ENCODE data around the gene SF3B2.
A peak's percentile ranks its signal among the peaks of the same experiment; 100 is the strongest.
"Not testable (repeated sequence)": the region's sequence is repeated elsewhere in the genome, so short reads cannot be mapped to it uniquely, and the experiment has no call there.

Gene SF3B2

DNA sequence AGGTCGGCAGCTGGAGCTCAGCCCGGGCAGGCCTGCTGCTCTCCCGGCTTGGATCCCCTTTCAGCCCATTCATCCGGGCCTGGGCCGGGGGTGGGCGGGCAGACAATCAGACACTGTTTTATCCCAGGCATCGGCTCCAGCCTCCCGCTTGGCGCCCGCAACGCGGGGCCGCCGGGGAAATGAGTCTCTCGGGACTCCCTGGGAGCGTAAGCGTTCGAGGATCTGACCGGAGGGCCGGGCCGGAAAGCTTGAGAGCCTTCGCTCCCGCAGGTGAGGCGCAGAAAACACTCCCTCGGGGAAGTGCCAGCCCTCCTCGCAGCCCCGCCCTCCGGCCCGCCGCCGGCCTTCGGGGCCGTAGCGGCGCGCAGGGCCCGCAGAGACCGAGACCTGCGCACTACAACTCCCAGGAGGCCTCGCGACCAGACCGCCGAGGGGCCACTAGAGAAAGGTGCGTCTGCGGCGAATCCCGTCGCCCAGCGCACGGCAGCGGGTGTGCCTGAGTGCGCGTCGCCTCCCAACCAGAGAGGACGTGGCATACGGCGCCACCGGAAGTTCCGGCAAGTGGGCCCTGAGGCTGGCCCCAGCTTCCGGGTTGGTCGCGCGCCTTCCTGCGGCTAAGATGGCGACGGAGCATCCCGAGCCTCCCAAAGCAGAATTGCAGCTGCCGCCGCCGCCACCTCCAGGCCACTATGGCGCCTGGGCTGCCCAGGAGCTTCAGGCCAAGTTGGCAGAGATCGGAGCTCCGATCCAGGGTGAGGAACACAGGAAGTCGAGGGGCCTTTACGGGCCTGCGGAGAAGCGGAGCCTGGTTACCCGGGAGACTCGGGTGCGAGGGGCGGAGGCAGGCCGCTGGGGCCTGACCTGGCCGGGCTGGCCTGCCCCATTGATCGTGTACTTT, at the start of gene SF3B2:
TSS of gene SF3B2 (plus strand) at position 599 of the 898 bp plus-strand sequence. CDS start at position 620, 21 bp downstream.
- peak; percentile 90 for DNase-seq

- DNase-seq = no peak
Observed at GRCh38 chr11:66002648-66003225, 49.4 kb upstream of the SF3B2 start.

- no peak for DNase-seq
Observed at GRCh38 chr11:66003291-66003690, 48.9 kb upstream of the SF3B2 start.

GRCh38 chr11:66004186-66004585, 48.0 kb upstream of the SF3B2 start:
- DNase-seq = no peak

GRCh38 chr11:66006134-66006890, 45.9 kb upstream of the SF3B2 start:
- DNase-seq = no peak

DNA sequence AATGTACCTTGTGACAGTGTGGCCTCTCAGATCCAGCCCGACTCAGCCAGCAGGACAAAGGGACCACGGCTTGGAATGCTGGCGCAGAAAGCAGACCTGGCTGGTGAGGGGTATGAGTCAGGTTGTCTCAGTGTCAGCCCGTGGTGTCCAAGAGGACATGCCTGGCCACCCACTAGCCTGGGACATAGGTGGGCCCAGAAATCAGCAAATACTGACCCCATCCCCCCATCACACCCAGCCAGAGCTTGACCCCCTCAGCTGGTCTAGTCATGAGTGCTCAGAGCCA, 45.3 kb upstream of the SF3B2 start:
- no peak for DNase-seq

DNA sequence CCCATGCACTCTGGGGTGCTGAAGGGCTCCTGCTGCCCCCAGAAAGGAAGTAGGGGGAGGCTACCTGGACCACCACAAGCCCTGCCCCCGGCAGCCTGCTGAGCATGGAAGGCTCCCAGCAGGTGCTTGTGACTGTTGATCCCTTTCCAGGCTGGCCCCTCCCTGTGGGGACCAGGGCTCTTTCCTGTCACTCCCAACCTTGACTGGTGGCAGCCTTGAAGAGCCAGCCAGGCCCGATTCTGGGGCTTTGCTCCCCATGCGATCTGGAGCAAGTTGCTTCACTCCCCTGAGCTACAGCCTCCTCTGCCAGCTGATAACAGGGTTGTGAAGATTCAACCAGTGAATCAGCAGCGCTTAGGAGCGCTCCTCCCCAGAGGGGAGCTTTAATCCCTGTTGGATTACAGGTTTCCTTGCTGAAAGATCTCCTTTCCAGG, 44.9 kb upstream of the SF3B2 start:
- no peak for DNase-seq

- no peak for DNase-seq
Observed at GRCh38 chr11:66008095-66008467, 44.1 kb upstream of the SF3B2 start.

DNA sequence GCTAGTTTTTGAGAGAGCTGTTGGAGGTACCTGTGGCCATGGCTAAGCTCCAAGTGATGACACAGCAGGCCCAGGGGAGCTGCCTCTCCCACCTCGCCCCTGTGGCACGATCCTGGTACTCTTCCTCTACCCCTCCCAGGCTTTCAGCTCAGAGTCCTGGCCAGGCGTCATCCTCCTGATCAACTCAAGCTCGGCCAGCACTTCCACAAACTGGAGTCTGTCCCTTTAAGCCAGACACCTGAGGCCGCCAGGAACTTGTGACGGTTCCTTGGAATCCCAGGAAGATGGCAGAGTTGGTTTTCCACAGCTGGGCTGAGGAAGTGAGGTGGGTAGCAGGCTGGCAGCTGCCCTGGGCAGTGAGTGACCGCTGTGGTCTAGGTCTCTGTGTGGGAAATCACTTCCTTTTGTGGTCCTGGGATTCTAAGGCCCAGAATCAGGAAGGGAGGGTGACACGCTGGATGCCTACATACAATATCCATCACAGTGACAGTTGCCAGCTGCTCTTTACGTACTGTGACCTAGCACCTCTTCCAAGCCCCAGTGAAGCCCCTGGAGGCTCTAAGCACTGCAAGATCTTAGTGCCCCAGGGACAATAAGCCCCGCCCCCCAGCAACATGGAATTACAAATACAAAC, 43.6 kb upstream of the SF3B2 start:
- no peak for DNase-seq

- DNase-seq = not testable (repeated sequence)
Observed at GRCh38 chr11:66010036-66010435, 42.1 kb upstream of the SF3B2 start.

DNA sequence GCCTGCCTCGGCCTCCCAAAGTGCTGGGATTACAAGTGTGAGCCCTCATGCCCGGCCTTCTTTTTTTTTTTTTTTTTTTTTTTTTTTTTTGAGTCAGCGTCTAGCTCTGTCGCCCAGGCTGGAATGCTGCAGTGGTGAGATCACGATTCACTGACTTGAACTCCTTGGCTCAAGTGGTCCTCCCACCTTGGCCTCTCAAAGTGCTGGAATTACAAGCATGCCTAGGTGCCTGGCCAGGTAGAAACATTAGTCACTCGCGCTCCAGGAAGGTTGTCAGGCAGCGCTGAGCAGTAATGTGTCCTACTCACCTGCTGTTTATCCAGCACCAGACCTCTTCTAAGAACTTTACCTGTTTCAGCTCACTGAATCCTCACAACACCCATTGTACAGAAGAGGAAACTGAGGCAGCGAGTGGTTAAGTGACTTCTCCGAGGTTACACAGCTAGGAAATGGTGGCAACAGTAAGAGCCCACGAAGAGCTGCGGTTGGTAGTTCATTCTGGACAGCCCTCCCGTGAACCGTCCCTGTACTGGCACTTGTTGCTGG, 40.9 kb upstream of the SF3B2 start:
- no peak for DNase-seq

- DNase-seq = no peak
Observed at GRCh38 chr11:66011785-66012303, 40.3 kb upstream of the SF3B2 start, which contains the start of gene CST6. CST6 (plus strand) TSS chr11:66012008; CDS start chr11:66012045, 37 bp downstream.

DNA sequence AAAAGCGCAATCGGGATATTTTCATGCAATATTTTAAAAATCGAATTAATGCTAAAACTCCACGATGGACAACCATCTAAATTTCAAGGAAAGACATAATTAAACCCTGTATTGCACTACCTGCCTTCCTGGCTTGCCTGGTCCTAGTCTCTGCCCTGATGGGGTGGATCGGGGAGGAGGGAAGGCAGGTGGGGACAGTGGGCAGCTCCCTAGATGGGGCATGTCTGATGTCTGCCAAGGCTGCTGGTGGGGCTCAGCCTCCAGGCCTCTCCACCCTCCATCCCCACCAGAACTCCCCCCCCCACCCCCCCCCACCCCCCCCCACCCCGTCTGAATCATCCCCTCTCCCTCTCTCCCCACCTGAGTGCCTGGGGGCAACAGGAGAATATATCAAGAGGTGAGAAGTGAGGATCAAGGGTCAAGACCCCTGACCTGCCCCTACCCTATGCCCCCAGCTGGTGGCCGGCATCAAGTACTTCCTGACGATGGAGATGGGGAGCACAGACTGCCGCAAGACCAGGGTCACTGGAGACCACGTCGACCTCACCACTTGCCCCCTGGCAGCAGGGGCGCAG, 39.7 kb upstream of the SF3B2 start:
- no peak for DNase-seq

- DNase-seq = no peak
Observed at GRCh38 chr11:66012946-66013761, 39.0 kb upstream of the SF3B2 start.

DNA sequence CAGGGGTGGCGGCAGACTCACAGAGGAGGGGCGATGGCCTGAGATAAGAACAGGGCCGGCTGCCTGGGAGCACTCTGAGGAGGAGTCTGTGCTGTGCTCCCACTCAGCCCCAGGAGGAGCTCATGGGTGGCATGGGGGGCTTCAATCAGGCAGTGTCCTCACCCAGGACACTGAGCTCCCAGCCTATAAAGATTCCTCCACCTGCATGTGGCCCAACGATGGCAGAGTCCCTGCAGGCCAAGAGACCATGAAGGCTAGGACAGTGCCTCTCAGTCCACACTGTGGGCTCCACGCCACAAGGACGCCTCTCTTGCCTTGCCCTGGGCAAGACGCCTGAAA, 38.4 kb upstream of the SF3B2 start:
- DNase-seq = no peak

- no peak for DNase-seq
Observed at GRCh38 chr11:66014804-66015453, 37.2 kb upstream of the SF3B2 start.

DNA sequence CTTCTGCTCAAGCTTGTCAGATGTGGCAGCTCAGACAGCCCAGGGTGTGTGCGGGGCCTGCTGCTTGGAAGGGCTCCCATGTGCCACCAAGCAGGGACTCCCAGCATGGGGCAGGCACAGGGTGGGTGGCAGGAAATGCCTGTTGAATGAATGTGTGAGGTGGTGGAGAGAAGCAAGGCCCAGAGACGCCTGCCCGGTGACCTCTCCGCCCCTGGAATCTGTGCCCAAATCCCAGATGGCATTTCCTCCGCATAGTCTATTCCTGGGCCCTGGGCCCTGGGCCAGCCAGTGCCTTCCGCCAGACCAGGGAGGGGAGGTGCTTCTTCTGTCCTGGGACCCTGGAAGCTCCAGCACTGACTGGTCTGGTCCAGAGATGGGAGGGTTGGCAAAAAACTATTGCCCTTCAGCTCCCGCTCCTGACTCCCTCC, 36.7 kb upstream of the SF3B2 start:
- no peak for DNase-seq

DNA sequence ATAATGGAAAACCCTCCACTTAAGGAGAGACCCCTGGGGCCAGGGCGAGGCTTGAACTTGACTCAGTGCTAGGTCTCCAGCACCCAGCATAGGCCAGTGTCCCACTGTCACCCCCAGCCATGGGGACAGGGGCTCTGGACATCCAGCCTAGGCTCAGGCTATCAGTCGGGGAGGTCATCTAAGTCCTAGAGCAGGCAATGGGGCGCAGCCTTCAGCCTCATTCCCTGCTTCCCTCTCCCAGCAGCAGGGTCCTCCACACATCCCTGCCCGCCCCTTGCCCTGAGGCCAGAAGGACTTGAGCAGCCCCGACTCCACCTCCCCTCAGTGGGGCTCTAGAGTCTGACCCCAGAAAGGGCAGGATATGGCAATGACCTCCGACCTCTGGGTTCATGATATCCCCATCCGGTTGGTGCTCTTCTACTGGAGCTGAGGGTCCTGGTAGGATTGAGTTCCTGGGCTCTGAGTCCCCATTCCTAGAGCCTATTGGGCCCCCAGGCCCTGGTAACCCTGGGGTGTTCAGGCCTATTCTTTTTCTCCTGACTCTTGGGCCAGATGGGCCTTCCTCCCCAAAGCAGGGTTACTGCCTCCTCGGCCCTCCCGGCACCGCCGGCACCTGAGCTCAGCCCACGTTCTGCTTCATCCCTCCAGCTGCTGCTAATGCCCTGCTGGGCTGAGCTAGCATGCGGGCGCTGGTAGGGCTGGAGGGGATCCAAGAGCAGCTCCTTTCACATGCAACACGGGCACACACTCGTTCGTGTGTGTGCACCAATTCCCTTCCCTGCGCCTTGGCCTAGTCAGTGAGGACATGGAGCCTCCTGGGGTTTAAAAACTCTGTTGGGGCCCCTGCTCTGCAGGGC, 36.0 kb upstream of the SF3B2 start:
- no peak for DNase-seq

DNA sequence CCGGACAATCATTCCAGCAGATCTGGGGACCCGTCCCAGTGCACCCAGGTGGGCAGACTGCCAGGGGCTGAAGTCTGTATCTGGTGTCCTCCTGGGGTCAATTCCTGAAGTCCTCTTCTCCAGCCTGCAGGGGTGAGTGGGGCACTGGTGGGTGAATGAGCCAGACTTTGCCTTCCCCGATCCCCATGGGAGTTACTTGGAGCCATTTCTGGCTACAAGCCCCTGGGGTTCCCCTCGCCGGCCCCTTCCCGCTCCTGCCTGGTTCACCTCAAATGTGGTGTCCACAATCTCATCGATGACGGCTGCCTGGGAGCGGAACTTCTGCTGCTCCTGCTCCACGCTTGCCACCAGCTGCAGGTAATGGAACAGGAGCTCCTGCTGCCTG, 35.4 kb upstream of the SF3B2 start:
- no peak for DNase-seq

- DNase-seq = no peak
Observed at GRCh38 chr11:66017321-66017720, 34.8 kb upstream of the SF3B2 start.
